ENCODE data around the gene PTPN5. TPM values are rescaled to one million over a fixed set of nuclear protein-coding genes. Genes with fewer than 3 reads are reported as not detected.
A peak's percentile ranks its signal among the peaks of the same experiment; 100 is the strongest.

PTPN5 gene
- total and polyA plus RNA-seq, 5 donors: 0.74 to 2.0 (median 1.6) TPM; not detected in 1

- DNase-seq (no peak), ATAC-seq (no peak)
- Histone ChIP-seq H3K4me3 (ENCODE audit: low read length) (no peak within 1 kb of the TSS), H3K27ac (ENCODE audit: low read length) (no peak within 1 kb of the TSS), H3K4me1 (ENCODE audit: control insufficient read depth, insufficient read depth, low read length) (no peaks in the 10 kb centered on the region), H3K9me3 (ENCODE audit: control insufficient read depth, low read length) (no peaks in the 10 kb centered on the region), H3K27me3 (ENCODE audit: control insufficient read depth, insufficient read depth) (no peaks in the 10 kb centered on the region)
- intact Hi-C loops (cut with DNase I): no loop called here
- 59% methylated on average over 7 of the region's 7 CpGs for WGBS
Measured at GRCh38 chr11:18726040-18726439, 65.6 kb downstream of the PTPN5 start, which contains the start of gene IGSF22. IGSF22 (minus strand) TSS chr11:18726188; CDS start chr11:18724236, 1,952 bp downstream.

GRCh38 chr11:18723991-18724390 is 67.6 kb downstream of the PTPN5 start:
- Histone ChIP-seq H3K27me3 (ENCODE audit: control insufficient read depth, insufficient read depth) (no peaks in the 10 kb centered on the region), H3K4me1 (ENCODE audit: control insufficient read depth, insufficient read depth, low read length) (peaks cover 3% of the 10 kb centered on the region), H3K4me3 (ENCODE audit: low read length) (no peak overlapping the region), H3K27ac (ENCODE audit: low read length) (no peak overlapping the region), H3K9me3 (ENCODE audit: control insufficient read depth, low read length) (no peaks in the 10 kb centered on the region)
- 55% methylated on average over 7 of the region's 7 CpGs for WGBS
- intact Hi-C loops (cut with DNase I): no loop called here
- no peak for DNase-seq
- ATAC-seq: no peak

- Histone ChIP-seq H3K9me3 (ENCODE audit: control insufficient read depth, low read length) (no peaks in the 10 kb centered on the region), H3K4me3 (ENCODE audit: low read length) (no peak overlapping the region), H3K27me3 (ENCODE audit: control insufficient read depth, insufficient read depth) (no peaks in the 10 kb centered on the region), H3K27ac (ENCODE audit: low read length) (no peak overlapping the region), H3K4me1 (ENCODE audit: control insufficient read depth, insufficient read depth, low read length) (peaks cover 3% of the 10 kb centered on the region)
- no peak for DNase-seq
- intact Hi-C loops (cut with DNase I): no loop called here
- WGBS: 73% methylated on average over 1 of the region's 1 CpG
- no peak for ATAC-seq
Measured at GRCh38 chr11:18722293-18722637, 69.3 kb downstream of the PTPN5 start.

DNA sequence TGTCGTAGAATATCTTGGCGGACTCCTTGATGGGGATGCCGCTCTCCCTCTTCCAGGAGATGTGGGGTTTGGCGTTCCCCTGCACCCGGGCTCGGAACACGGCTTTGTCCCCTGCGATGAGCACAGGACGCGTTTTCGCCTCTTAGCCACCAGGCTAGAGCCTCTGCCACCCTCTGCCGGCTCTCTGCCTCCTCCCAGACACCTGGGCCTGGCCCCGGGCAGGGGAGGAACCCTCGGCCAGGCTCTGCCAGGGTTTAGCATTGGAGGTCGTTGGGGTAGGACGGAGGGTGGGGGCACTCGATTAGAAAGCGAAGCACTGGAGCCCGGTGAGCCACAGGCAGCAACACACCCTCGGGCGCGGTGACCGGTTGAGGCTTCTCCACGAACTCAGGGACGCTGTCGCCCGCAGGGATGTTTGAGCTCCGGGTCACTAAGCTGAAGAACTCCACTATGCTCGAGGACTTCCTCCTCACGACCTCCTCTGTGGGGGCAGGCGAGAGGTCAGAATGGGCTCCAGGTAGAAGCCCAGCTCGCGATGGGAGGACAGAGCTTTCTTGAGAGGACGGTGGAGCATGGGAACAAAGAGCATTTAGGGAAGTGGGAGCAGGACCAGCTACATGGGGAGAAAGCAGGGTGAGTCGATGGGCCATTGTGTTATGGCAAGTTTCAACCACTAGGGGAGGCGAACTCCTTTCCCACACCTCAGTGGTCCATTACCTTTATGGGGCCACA is 69.9 kb downstream of the PTPN5 start:
- intact Hi-C loops (cut with DNase I): no loop called here
- ATAC-seq (peak; percentile 68 to 76), DNase-seq (peak in 2 of 3 donors; percentile 65 to 69)
- 2% methylated on average over 36 of the region's 36 CpGs for WGBS
- Histone ChIP-seq H3K27me3 (ENCODE audit: control insufficient read depth, insufficient read depth) (no peaks in the 10 kb centered on the region), H3K9me3 (ENCODE audit: control insufficient read depth, low read length) (no peaks in the 10 kb centered on the region), H3K4me3 (ENCODE audit: low read length) (peak overlapping the region; percentile 55), H3K27ac (ENCODE audit: low read length) (peak overlapping the region; percentile 7), H3K4me1 (ENCODE audit: control insufficient read depth, insufficient read depth, low read length) (peaks cover 3% of the 10 kb centered on the region)

GRCh38 chr11:18720808-18721560 is 70.6 kb downstream of the PTPN5 start:
- DNase-seq (peak; percentile 88 to 96 (median 93)), ATAC-seq (peak; percentile 96 to 97)
- intact Hi-C loops (cut with DNase I): no loop called here
- Histone ChIP-seq H3K4me3 (ENCODE audit: low read length) (peak overlapping the region; percentile 55), H3K4me1 (ENCODE audit: control insufficient read depth, insufficient read depth, low read length) (peaks cover 3% of the 10 kb centered on the region), H3K9me3 (ENCODE audit: control insufficient read depth, low read length) (no peaks in the 10 kb centered on the region), H3K27me3 (ENCODE audit: control insufficient read depth, insufficient read depth) (no peaks in the 10 kb centered on the region), H3K27ac (ENCODE audit: low read length) (peak overlapping the region; percentile 3)
- WGBS: 3% methylated on average over 41 of the region's 41 CpGs

DNA sequence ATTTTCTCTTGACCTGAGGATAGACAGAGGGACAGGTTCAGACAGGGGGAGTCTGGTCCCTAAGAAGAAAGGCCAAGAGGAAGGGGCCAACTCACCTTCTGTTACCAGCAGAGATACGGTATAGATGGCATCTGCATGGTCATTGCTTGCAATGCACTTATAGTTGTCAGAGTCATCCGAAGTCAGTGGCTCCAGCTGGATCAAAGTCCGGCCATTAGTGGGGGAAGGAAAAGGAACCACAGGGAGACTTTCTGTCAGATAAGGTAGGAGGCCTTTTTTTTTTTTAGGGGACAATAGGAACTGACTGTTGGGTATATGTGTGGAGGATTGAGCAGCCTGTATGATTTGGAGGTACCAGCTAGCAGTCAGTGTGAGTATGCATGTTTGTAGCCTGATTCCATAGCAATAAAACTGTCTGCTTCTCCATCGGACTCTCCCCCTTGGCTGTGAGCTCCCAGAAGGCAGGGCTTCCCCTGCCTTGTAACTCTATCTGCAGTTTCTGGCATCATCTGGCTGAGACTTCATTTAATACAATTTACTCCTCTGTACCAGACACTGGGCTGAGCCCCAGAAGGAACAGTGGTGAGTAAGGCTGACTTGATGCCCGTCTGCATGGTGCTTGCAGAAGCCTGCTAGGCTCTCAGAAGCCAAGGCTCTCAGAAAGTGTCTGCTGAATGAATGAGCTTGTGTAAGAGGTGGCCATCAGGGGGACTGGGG is 71.3 kb downstream of the PTPN5 start:
- no peaks in the 10 kb centered on the region for H3K9me3 ChIP-seq (ENCODE audit: control insufficient read depth, low read length)
- peaks cover 3% of the 10 kb centered on the region for H3K4me1 ChIP-seq (ENCODE audit: control insufficient read depth, insufficient read depth, low read length)
- WGBS: 80% methylated on average over 5 of the region's 5 CpGs
- no peaks in the 10 kb centered on the region for H3K27me3 ChIP-seq (ENCODE audit: control insufficient read depth, insufficient read depth)
- ATAC-seq (no peak), DNase-seq (no peak)
- H3K27ac ChIP-seq (ENCODE audit: low read length): no peak overlapping the region
- H3K4me3 ChIP-seq (ENCODE audit: low read length): peak overlapping the region; percentile 55
- intact Hi-C loops (cut with DNase I): no loop called here

- Histone ChIP-seq H3K27ac (ENCODE audit: low read length) (no peak overlapping the region), H3K4me1 (ENCODE audit: control insufficient read depth, insufficient read depth, low read length) (peaks cover 1% of the 10 kb centered on the region), H3K4me3 (ENCODE audit: low read length) (no peak overlapping the region), H3K27me3 (ENCODE audit: control insufficient read depth, insufficient read depth) (no peaks in the 10 kb centered on the region), H3K9me3 (ENCODE audit: control insufficient read depth, low read length) (no peaks in the 10 kb centered on the region)
- WGBS: 79% methylated on average over 7 of the region's 7 CpGs
- ATAC-seq (no peak), DNase-seq (no peak)
- intact Hi-C loops (cut with DNase I): no loop called here
Measured at GRCh38 chr11:18715476-18715875, 76.1 kb downstream of the PTPN5 start.

DNA sequence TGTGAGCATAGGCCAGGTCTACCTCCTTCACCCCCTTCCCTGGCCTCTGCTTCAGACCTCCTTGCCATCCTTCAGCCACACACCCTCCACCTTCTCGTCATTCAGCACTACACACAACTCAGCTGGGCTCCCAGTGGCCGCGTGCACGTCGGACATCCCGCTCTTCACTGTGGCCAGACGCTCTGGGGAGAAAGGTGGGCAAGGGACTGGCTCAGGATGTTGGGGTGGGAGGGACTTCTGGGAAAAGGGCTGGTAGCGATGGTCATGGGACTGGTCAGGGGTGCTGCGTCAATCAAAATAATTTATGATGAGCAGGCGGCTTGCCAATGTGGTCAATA is 77.2 kb downstream of the PTPN5 start:
- Histone ChIP-seq H3K4me1 (ENCODE audit: control insufficient read depth, insufficient read depth, low read length) (no peaks in the 10 kb centered on the region), H3K9me3 (ENCODE audit: control insufficient read depth, low read length) (no peaks in the 10 kb centered on the region), H3K27ac (ENCODE audit: low read length) (no peak overlapping the region), H3K27me3 (ENCODE audit: control insufficient read depth, insufficient read depth) (no peaks in the 10 kb centered on the region), H3K4me3 (ENCODE audit: low read length) (no peak overlapping the region)
- intact Hi-C loops (cut with DNase I): no loop called here
- 82% methylated on average over 10 of the region's 10 CpGs for WGBS
- DNase-seq (no peak), ATAC-seq (no peak)

DNA sequence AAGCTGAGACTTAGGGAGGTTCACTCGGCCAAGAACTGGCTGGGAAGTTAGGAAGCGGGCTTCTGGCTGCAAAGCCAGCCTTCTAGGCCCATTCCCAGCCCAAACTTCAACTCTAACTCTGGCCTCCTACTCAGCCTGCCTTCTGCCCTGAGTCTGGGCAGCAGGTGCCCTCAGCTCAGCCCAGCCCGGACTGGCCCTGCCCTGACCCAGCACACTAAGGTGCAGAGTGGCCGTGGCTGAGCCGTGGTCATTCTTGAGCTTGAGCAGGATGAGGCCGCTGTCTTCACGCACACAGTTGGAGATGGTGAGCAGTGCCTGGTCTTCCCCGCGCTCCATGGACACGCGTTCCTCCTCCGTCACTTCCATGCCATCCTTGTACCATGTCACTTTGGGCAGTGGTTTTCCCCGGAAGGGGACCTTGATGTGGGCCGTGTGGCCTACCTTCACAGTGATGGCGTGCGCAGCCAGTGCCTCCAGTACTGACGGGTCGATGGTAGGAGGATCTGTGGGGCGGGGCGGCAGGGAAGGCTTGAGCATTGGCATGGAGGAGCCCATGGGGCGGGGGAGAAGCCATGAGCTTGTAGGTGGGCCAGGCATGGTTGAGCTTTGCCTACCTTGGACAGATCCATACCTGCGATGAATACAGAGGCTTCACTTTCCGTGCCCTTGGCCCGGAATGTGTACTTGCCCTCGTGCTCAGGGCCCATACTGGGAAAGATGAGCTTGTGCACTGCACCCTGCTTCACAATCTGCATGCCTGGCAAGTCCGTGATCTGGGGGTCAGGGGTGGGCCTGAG is 77.8 kb downstream of the PTPN5 start:
- Histone ChIP-seq H3K27ac (ENCODE audit: low read length) (no peak overlapping the region), H3K4me3 (ENCODE audit: low read length) (no peak overlapping the region), H3K9me3 (ENCODE audit: control insufficient read depth, low read length) (no peaks in the 10 kb centered on the region), H3K4me1 (ENCODE audit: control insufficient read depth, insufficient read depth, low read length) (no peaks in the 10 kb centered on the region), H3K27me3 (ENCODE audit: control insufficient read depth, insufficient read depth) (no peaks in the 10 kb centered on the region)
- 93% methylated on average over 26 of the region's 26 CpGs for WGBS
- ATAC-seq (no peak), DNase-seq (no peak)
- intact Hi-C loops (cut with DNase I): no loop called here

DNA sequence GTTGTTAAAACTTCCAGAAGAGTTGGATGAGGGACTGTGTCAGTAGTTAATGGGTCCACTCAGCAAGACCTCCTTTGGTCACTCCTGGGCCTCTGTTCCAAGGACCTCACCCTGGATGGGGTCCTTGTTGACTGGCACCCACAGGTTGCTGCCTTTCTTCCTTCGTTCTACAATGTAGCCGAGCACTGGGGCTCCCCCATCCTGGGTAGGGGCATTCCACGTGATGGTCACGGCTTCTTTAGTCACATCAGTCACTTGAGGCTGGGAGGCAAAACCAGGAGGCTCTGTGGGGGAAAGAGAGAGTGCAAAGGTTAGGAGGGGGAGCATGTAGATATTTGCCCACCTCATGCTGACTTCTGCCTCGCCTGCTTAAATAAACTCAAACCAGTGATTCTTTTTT is 81.1 kb downstream of the PTPN5 start:
- no peak for ATAC-seq
- Histone ChIP-seq H3K4me1 (ENCODE audit: control insufficient read depth, insufficient read depth, low read length) (peaks cover 2% of the 10 kb centered on the region), H3K4me3 (ENCODE audit: low read length) (no peak overlapping the region), H3K27me3 (ENCODE audit: control insufficient read depth, insufficient read depth) (no peaks in the 10 kb centered on the region), H3K27ac (ENCODE audit: low read length) (no peak overlapping the region), H3K9me3 (ENCODE audit: control insufficient read depth, low read length) (no peaks in the 10 kb centered on the region)
- WGBS: 88% methylated on average over 5 of the region's 5 CpGs
- DNase-seq: no peak
- intact Hi-C loops (cut with DNase I): no loop called here
